ENCODE measurements around the gene HIBADH.

HIBADH gene

GRCh38 chr7:27695096-27695495, 32.4 kb upstream of the HIBADH start:
- Histone ChIP-seq H3K79me2 (ENCODE audit: control insufficient read depth, insufficient read depth, low read length, unreplicated experiment) (no peaks in the 10 kb centered on the region), H2AFZ (ENCODE audit: low read length, unreplicated experiment) (no peak overlapping the region), H3K27me3 (ENCODE audit: insufficient read depth, low read length) (no peaks in the 10 kb centered on the region), H3K27ac (ENCODE audit: low read depth, low read length) (no peak overlapping the region), H3K4me1 (ENCODE audit: control insufficient read depth, insufficient read depth, low read length, unreplicated experiment) (peaks cover 9% of the 10 kb centered on the region), H3K36me3 (ENCODE audit: insufficient read depth, low read length) (no peaks in the 10 kb centered on the region), H3K4me3 (ENCODE audit: low read depth, low read length) (no peak overlapping the region)

- no peaks in the 10 kb centered on the region for H3K79me2 ChIP-seq (ENCODE audit: control insufficient read depth, insufficient read depth, low read length, unreplicated experiment)
- H3K27me3 ChIP-seq (ENCODE audit: insufficient read depth, low read length): no peaks in the 10 kb centered on the region
- H3K4me3 ChIP-seq (ENCODE audit: low read depth, low read length): no peak overlapping the region
- no peaks in the 10 kb centered on the region for H3K36me3 ChIP-seq (ENCODE audit: insufficient read depth, low read length)
- peaks cover 9% of the 10 kb centered on the region for H3K4me1 ChIP-seq (ENCODE audit: control insufficient read depth, insufficient read depth, low read length, unreplicated experiment)
- H2AFZ ChIP-seq (ENCODE audit: low read length, unreplicated experiment): no peak overlapping the region
- H3K27ac ChIP-seq (ENCODE audit: low read depth, low read length): no peak overlapping the region
Observed at GRCh38 chr7:27693794-27694193, 31.1 kb upstream of the HIBADH start.

- H3K79me2 ChIP-seq (ENCODE audit: control insufficient read depth, insufficient read depth, low read length, unreplicated experiment): no peaks in the 10 kb centered on the region
- no peaks in the 10 kb centered on the region for H3K27me3 ChIP-seq (ENCODE audit: insufficient read depth, low read length)
- peaks cover 9% of the 10 kb centered on the region for H3K4me1 ChIP-seq (ENCODE audit: control insufficient read depth, insufficient read depth, low read length, unreplicated experiment)
- no peak overlapping the region for H2AFZ ChIP-seq (ENCODE audit: low read length, unreplicated experiment)
- no peak overlapping the region for H3K4me3 ChIP-seq (ENCODE audit: low read depth, low read length)
- no peak overlapping the region for H3K27ac ChIP-seq (ENCODE audit: low read depth, low read length)
- no peaks in the 10 kb centered on the region for H3K36me3 ChIP-seq (ENCODE audit: insufficient read depth, low read length)
Observed at GRCh38 chr7:27690649-27691048, 28.0 kb upstream of the HIBADH start.

GRCh38 chr7:27689591-27690164, 27.0 kb upstream of the HIBADH start:
- Histone ChIP-seq H3K4me1 (ENCODE audit: control insufficient read depth, insufficient read depth, low read length, unreplicated experiment) (peaks cover 9% of the 10 kb centered on the region), H3K27ac (ENCODE audit: low read depth, low read length) (no peak overlapping the region), H2AFZ (ENCODE audit: low read length, unreplicated experiment) (no peak overlapping the region)

GRCh38 chr7:27689150-27689549, 26.5 kb upstream of the HIBADH start:
- Histone ChIP-seq H3K27ac (ENCODE audit: low read depth, low read length) (no peak overlapping the region), H3K27me3 (ENCODE audit: insufficient read depth, low read length) (no peaks in the 10 kb centered on the region), H3K4me1 (ENCODE audit: control insufficient read depth, insufficient read depth, low read length, unreplicated experiment) (peaks cover 6% of the 10 kb centered on the region), H3K36me3 (ENCODE audit: insufficient read depth, low read length) (no peaks in the 10 kb centered on the region), H3K79me2 (ENCODE audit: control insufficient read depth, insufficient read depth, low read length, unreplicated experiment) (no peaks in the 10 kb centered on the region), H3K4me3 (ENCODE audit: low read depth, low read length) (no peak overlapping the region), H2AFZ (ENCODE audit: low read length, unreplicated experiment) (no peak overlapping the region)

More at GRCh38 chr7:27689591-27690164, 27.0 kb upstream of the HIBADH start:
- Histone ChIP-seq H3K36me3 (ENCODE audit: insufficient read depth, low read length) (no peaks in the 10 kb centered on the region), H3K4me3 (ENCODE audit: low read depth, low read length) (no peak overlapping the region), H3K27me3 (ENCODE audit: insufficient read depth, low read length) (no peaks in the 10 kb centered on the region), H3K79me2 (ENCODE audit: control insufficient read depth, insufficient read depth, low read length, unreplicated experiment) (no peaks in the 10 kb centered on the region)

- no peak overlapping the region for H3K27ac ChIP-seq (ENCODE audit: low read depth, low read length)
Observed at GRCh38 chr7:27688646-27689045, 26.0 kb upstream of the HIBADH start.

GRCh38 chr7:27688056-27688455, 25.4 kb upstream of the HIBADH start:
- Histone ChIP-seq H3K27me3 (ENCODE audit: insufficient read depth, low read length) (no peaks in the 10 kb centered on the region), H3K4me3 (ENCODE audit: low read depth, low read length) (no peak overlapping the region), H2AFZ (ENCODE audit: low read length, unreplicated experiment) (no peak overlapping the region), H3K79me2 (ENCODE audit: control insufficient read depth, insufficient read depth, low read length, unreplicated experiment) (no peaks in the 10 kb centered on the region), H3K36me3 (ENCODE audit: insufficient read depth, low read length) (no peaks in the 10 kb centered on the region), H3K27ac (ENCODE audit: low read depth, low read length) (no peak overlapping the region), H3K4me1 (ENCODE audit: control insufficient read depth, insufficient read depth, low read length, unreplicated experiment) (no peaks in the 10 kb centered on the region)

More at GRCh38 chr7:27688646-27689045, 26.0 kb upstream of the HIBADH start:
- Histone ChIP-seq H3K27me3 (ENCODE audit: insufficient read depth, low read length) (no peaks in the 10 kb centered on the region), H2AFZ (ENCODE audit: low read length, unreplicated experiment) (no peak overlapping the region), H3K4me3 (ENCODE audit: low read depth, low read length) (no peak overlapping the region), H3K79me2 (ENCODE audit: control insufficient read depth, insufficient read depth, low read length, unreplicated experiment) (no peaks in the 10 kb centered on the region), H3K4me1 (ENCODE audit: control insufficient read depth, insufficient read depth, low read length, unreplicated experiment) (peaks cover under 1% of the 10 kb centered on the region), H3K36me3 (ENCODE audit: insufficient read depth, low read length) (no peaks in the 10 kb centered on the region)

GRCh38 chr7:27686315-27686714, 23.6 kb upstream of the HIBADH start:
- H3K4me1 ChIP-seq (ENCODE audit: control insufficient read depth, insufficient read depth, low read length, unreplicated experiment): no peaks in the 10 kb centered on the region
- no peaks in the 10 kb centered on the region for H3K36me3 ChIP-seq (ENCODE audit: insufficient read depth, low read length)
- no peak overlapping the region for H2AFZ ChIP-seq (ENCODE audit: low read length, unreplicated experiment)
- no peak overlapping the region for H3K4me3 ChIP-seq (ENCODE audit: low read depth, low read length)
- no peaks in the 10 kb centered on the region for H3K27me3 ChIP-seq (ENCODE audit: insufficient read depth, low read length)
- H3K27ac ChIP-seq (ENCODE audit: low read depth, low read length): no peak overlapping the region
- H3K79me2 ChIP-seq (ENCODE audit: control insufficient read depth, insufficient read depth, low read length, unreplicated experiment): no peaks in the 10 kb centered on the region

- H3K36me3 ChIP-seq (ENCODE audit: insufficient read depth, low read length): no peaks in the 10 kb centered on the region
- H3K79me2 ChIP-seq (ENCODE audit: control insufficient read depth, insufficient read depth, low read length, unreplicated experiment): no peaks in the 10 kb centered on the region
- no peak overlapping the region for H2AFZ ChIP-seq (ENCODE audit: low read length, unreplicated experiment)
- H3K4me1 ChIP-seq (ENCODE audit: control insufficient read depth, insufficient read depth, low read length, unreplicated experiment): no peaks in the 10 kb centered on the region
- H3K4me3 ChIP-seq (ENCODE audit: low read depth, low read length): no peak overlapping the region
- no peak overlapping the region for H3K27ac ChIP-seq (ENCODE audit: low read depth, low read length)
- H3K27me3 ChIP-seq (ENCODE audit: insufficient read depth, low read length): no peaks in the 10 kb centered on the region
Observed at GRCh38 chr7:27685893-27686292, 23.2 kb upstream of the HIBADH start.

GRCh38 chr7:27685209-27685608, 22.5 kb upstream of the HIBADH start:
- H3K36me3 ChIP-seq (ENCODE audit: insufficient read depth, low read length): no peaks in the 10 kb centered on the region
- no peak overlapping the region for H3K4me3 ChIP-seq (ENCODE audit: low read depth, low read length)
- H2AFZ ChIP-seq (ENCODE audit: low read length, unreplicated experiment): no peak overlapping the region
- H3K79me2 ChIP-seq (ENCODE audit: control insufficient read depth, insufficient read depth, low read length, unreplicated experiment): no peaks in the 10 kb centered on the region
- no peak overlapping the region for H3K27ac ChIP-seq (ENCODE audit: low read depth, low read length)
- no peaks in the 10 kb centered on the region for H3K4me1 ChIP-seq (ENCODE audit: control insufficient read depth, insufficient read depth, low read length, unreplicated experiment)
- H3K27me3 ChIP-seq (ENCODE audit: insufficient read depth, low read length): no peaks in the 10 kb centered on the region

GRCh38 chr7:27684491-27684890, 21.8 kb upstream of the HIBADH start:
- Histone ChIP-seq H3K36me3 (ENCODE audit: insufficient read depth, low read length) (no peaks in the 10 kb centered on the region), H3K4me1 (ENCODE audit: control insufficient read depth, insufficient read depth, low read length, unreplicated experiment) (no peaks in the 10 kb centered on the region), H3K4me3 (ENCODE audit: low read depth, low read length) (no peak overlapping the region), H3K27ac (ENCODE audit: low read depth, low read length) (no peak overlapping the region), H2AFZ (ENCODE audit: low read length, unreplicated experiment) (no peak overlapping the region), H3K27me3 (ENCODE audit: insufficient read depth, low read length) (no peaks in the 10 kb centered on the region), H3K79me2 (ENCODE audit: control insufficient read depth, insufficient read depth, low read length, unreplicated experiment) (no peaks in the 10 kb centered on the region)
